B cell (primary cell): ENCODE results near the gene STARD9. TPM values are rescaled to one million over a fixed set of nuclear protein-coding genes. Genes with fewer than 3 reads are reported as not detected.

Experiments
- ATAC-seq: fragments of 200-7000 bp; cut with Tn5 transposase; one replicate; pipeline ENCODE4 v1.10.0; 2021; ENCODE audit warnings: low read depth, mild to moderate bottlenecking, moderate number of reproducible peaks, moderate library complexity
- CTCF ChIA-PET: fragments of 350-600 bp; sonication (Branson Sonifier 250); formaldehyde crosslinking; loops from one replicate; lab custom pipeline; 2021; ENCODE audit warnings: antibody characterized with exemption, inconsistent platforms; lab: Charles Lee
- POLR2A ChIA-PET: fragments of 350-600 bp; sonication (Branson Sonifier 250); formaldehyde crosslinking; loops from one replicate; lab custom pipeline; 2021; ENCODE audit warnings: antibody characterized with exemption; lab: Charles Lee
- DNase-seq: peaks from one replicate; pipeline ENCODE4 v3.0.0; 2013
- H2AFZ ChIP-seq: 2 replicates; pipeline ENCODE4 v1.6.1; 2012; ENCODE audit warnings: mild to moderate bottlenecking, low read depth, low read length; ENCODE audit not compliant: insufficient read depth, poor library complexity, severe bottlenecking
- H3K27ac ChIP-seq, 2 donors: 1 replicate in 1 of 2; 2 replicates in 1 of 2; pipeline ENCODE4 v1.5.1; 2012 to 2013; ENCODE audit warnings: low read length in 2 of 2, mild to moderate bottlenecking in 2 of 2, moderate library complexity in 1 of 2
- H3K27me3 ChIP-seq, 4 experiments: fragments of 200-600 bp in 1 of 4; sonication (generic) in 1 of 4; replicated peaks in 1 of 4; 1 replicate in 2 of 4; 2 replicates in 2 of 4; pipeline versions ENCODE4 v1.6.1 to v1.7.0; 2013 to 2016; ENCODE audit warnings: low read length in 3 of 4, mild to moderate bottlenecking in 2 of 4, mixed read lengths in 1 of 4, moderate library complexity in 1 of 4; ENCODE audit not compliant: insufficient read depth in 4 of 4, control insufficient read depth in 3 of 4; ENCODE audit errors: control extremely low read depth in 1 of 4
- H3K36me3 ChIP-seq, 2 experiments: replicated peaks in 1 of 2; 1 replicate in 1 of 2; 2 replicates in 1 of 2; pipeline versions ENCODE4 v1.6.1 to v1.7.1; 2013; ENCODE audit warnings: low read length in 1 of 2; ENCODE audit not compliant: insufficient read depth in 2 of 2, control insufficient read depth in 1 of 2; ENCODE audit errors: control extremely low read depth in 1 of 2, extremely low read depth in 1 of 2
- H3K4me1 ChIP-seq, 2 donors: fragments of 200-600 bp in 1 of 2; sonication (generic) in 1 of 2; 1 replicate in 1 of 2; 2 replicates in 1 of 2; pipeline versions ENCODE4 v1.5.1 to v1.6.1; 2013 to 2017; ENCODE audit warnings: low read length in 2 of 2; ENCODE audit not compliant: control insufficient read depth in 2 of 2, insufficient read depth in 2 of 2
- H3K4me2 ChIP-seq: replicated peaks from 2 replicates; pipeline ENCODE3; 2012; ENCODE audit warnings: mild to moderate bottlenecking, low read depth, low read length; ENCODE audit not compliant: poor library complexity, severe bottlenecking
- H3K4me3 ChIP-seq, 5 experiments: fragments of 200-600 bp in 1 of 5; sonication (generic) in 1 of 5; 1 replicate in 3 of 5; 2 replicates in 2 of 5; pipeline versions ENCODE4 v1.5.1 to v1.7.0; 2011 to 2016; ENCODE audit warnings: low read length in 4 of 5, mild to moderate bottlenecking in 4 of 5, low read depth in 2 of 5, control low read depth in 1 of 5, moderate library complexity in 1 of 5; ENCODE audit not compliant: insufficient read depth in 1 of 5; ENCODE audit errors: control extremely low read depth in 1 of 5, extremely low read depth in 1 of 5
- H3K79me2 ChIP-seq: fragments of 200-600 bp; sonication (generic); one replicate; pipeline ENCODE4 v1.6.0; 2016; ENCODE audit warnings: low read length; ENCODE audit not compliant: control insufficient read depth, insufficient read depth
- H3K9ac ChIP-seq: fragments of 200-600 bp; sonication (generic); 2 replicates; pipeline ENCODE4 v1.6.1; 2017; ENCODE audit warnings: mild to moderate bottlenecking, low read length, moderate library complexity
- H3K9me3 ChIP-seq, 3 donors: one replicate each; pipeline versions ENCODE4 v1.6.1 to v1.7.1; 2013; ENCODE audit warnings: low read length in 2 of 3; ENCODE audit not compliant: control insufficient read depth in 2 of 3, insufficient read depth in 1 of 3; ENCODE audit errors: control extremely low read depth in 1 of 3
- H4K20me1 ChIP-seq: 2 replicates; pipeline ENCODE4 v1.6.0; 2012; ENCODE audit warnings: mild to moderate bottlenecking, low read length; ENCODE audit not compliant: insufficient read depth, control insufficient read depth, poor library complexity, severe bottlenecking
- H3K27ac Mint-ChIP-seq: one replicate; pipeline ENCODE4 v1.8.0; 2021; ENCODE audit warnings: mixed read lengths
- H3K27me3 Mint-ChIP-seq: one replicate; pipeline ENCODE4 v1.8.0; 2021; ENCODE audit warnings: mixed read lengths
- H3K4me1 Mint-ChIP-seq: one replicate; pipeline ENCODE4 v1.8.0; 2021; ENCODE audit warnings: mixed read lengths
- H3K4me3 Mint-ChIP-seq: one replicate; pipeline ENCODE4 v1.8.0; 2021; ENCODE audit warnings: mixed read lengths
- H3K9me3 Mint-ChIP-seq: one replicate; pipeline ENCODE4 v1.8.0; 2022; ENCODE audit warnings: mixed read lengths; ENCODE audit not compliant: insufficient read depth
- CTCF ChIP-seq: fragments of 200-600 bp; IDR thresholded peaks from one replicate; pipeline ENCODE4 v1.8.0; 2022; ENCODE audit warnings: antibody characterized with exemption, mild to moderate bottlenecking
- EZH2 ChIP-seq: IDR thresholded peaks from 2 replicates; pipeline ENCODE4 v1.6.1; 2012; ENCODE audit warnings: borderline replicate concordance, low read depth, mild to moderate bottlenecking, moderate library complexity, low read length; ENCODE audit not compliant: insufficient read depth, poor library complexity, severe bottlenecking
- WGBS: methylation state at CpG from one replicate; pipeline ENCODE4 v1.1.5; 2013; ENCODE audit warnings: missing lambda C conversion rate; ENCODE audit not compliant: insufficient coverage; 5-methylcytosine and 5-hydroxymethylcytosine counted together
- intact Hi-C: fragments of 100-400 bp; cut with micrococcal nuclease; formaldehyde crosslinking; loops from one replicate; pipeline ENCODE4 v1.10.0; 2022
- polyA plus RNA-seq: library from polyadenylated mRNA; depleted of rRNA; stranded (reverse); fragments of >200 nt; gene quantifications from 2 replicates; pipeline ENCODE4 v1.2.3, GENCODE V29; 2012
- total RNA-seq, 2 donors: library from RNA; stranded (reverse); fragments of 120-200 nt in 1 of 2; gene quantifications; 1 replicate in 1 of 2; 2 replicates in 1 of 2; pipeline versions ENCODE4 v1.2.3 to v1.2.4, GENCODE V29; 2013 to 2022

STARD9 gene
- total and polyA plus RNA-seq, 2 donors (not counting 1 experiment from before 2014, with no cell fraction given) = 5.0 to 23.1 TPM

- peaks cover 13 to 60% of the 10 kb centered on the region in 2 experiments for H3K36me3 ChIP-seq
- intact Hi-C loops = no loop called here
- no peak overlapping the region for H3K27ac Mint-ChIP-seq
- no peak overlapping the region for H3K9ac ChIP-seq
- H3K9me3 Mint-ChIP-seq = no peaks in the 10 kb centered on the region
- DNase-seq (no peak), ATAC-seq (no peak)
- no peaks in the 10 kb centered on the region for H3K79me2 ChIP-seq
- POLR2A ChIA-PET = no interaction called here
- no peaks in the 10 kb centered on the region for H3K4me1 Mint-ChIP-seq
- H3K27ac ChIP-seq = no peak overlapping the region
- no peak overlapping the region for H2AFZ ChIP-seq
- H3K4me3 Mint-ChIP-seq = no peak overlapping the region
- CTCF ChIA-PET = no interaction called here
- H3K4me1 ChIP-seq = no peaks in the 10 kb centered on the region
- no peak overlapping the region for H3K4me2 ChIP-seq
- H3K4me3 ChIP-seq = no peak overlapping the region
- no peaks in the 10 kb centered on the region for H3K27me3 ChIP-seq
- WGBS = 99% methylated on average over 9 of the region's 12 CpGs
- TF ChIP-seq EZH2 (no peak), CTCF (no peak)
- no peaks in the 10 kb centered on the region for H4K20me1 ChIP-seq
- H3K9me3 ChIP-seq = no peaks in the 10 kb centered on the region
- no peaks in the 10 kb centered on the region for H3K27me3 Mint-ChIP-seq
Measured at GRCh38 chr15:42725331-42725903, 150.0 kb downstream of the STARD9 start.

GRCh38 chr15:42726114-42726513 lies 150.7 kb downstream of the STARD9 start:
- no peak for DNase-seq
- POLR2A ChIA-PET = no interaction called here
- Histone ChIP-seq H3K4me1 (no peaks in the 10 kb centered on the region), H3K4me3 (no peak overlapping the region), H3K79me2 (no peaks in the 10 kb centered on the region), H3K9ac (no peak overlapping the region), H4K20me1 (no peaks in the 10 kb centered on the region), H3K4me2 (no peak overlapping the region), H3K27ac (no peak overlapping the region), H3K36me3 (peaks cover 13 to 65% of the 10 kb centered on the region in 2 experiments), H3K9me3 (no peaks in the 10 kb centered on the region), H3K27me3 (no peaks in the 10 kb centered on the region), H2AFZ (no peak overlapping the region)
- Mint-ChIP-seq H3K4me1 (no peaks in the 10 kb centered on the region), H3K9me3 (no peaks in the 10 kb centered on the region), H3K27ac (no peak overlapping the region), H3K4me3 (no peak overlapping the region), H3K27me3 (no peaks in the 10 kb centered on the region)
- no peak for ATAC-seq
- TF ChIP-seq EZH2 (no peak), CTCF (no peak)
- WGBS = 96% methylated on average over 11 of the region's 11 CpGs
- CTCF ChIA-PET = no interaction called here
- intact Hi-C loops = no loop called here
